Transverse colon (tissue), 4 donors: Measurements from ENCODE around the gene COMMD8.

Experiments used
- POLR2AphosphoS5 ChIP-seq, 3 donors: sonication (generic); formaldehyde crosslinking; IDR thresholded peaks; one replicate each; pipeline ENCODE4 v1.6.1; 2016; ENCODE audit warnings: antibody characterized with exemption in 3 of 3
- TF ChIP-seq, protein P1 (sequence below), 5 experiments: fragments of 200-600 bp in 3 of 5; fragments of 450-650 bp in 2 of 5; sonication (generic) in 3 of 5; IDR thresholded peaks; 1 replicate in 2 of 5; 2 replicates in 3 of 5; pipeline ENCODE4 v1.5.1; 2016 to 2017; ENCODE audit warnings: antibody characterized with exemption in 5 of 5, inconsistent platforms in 3 of 5, mild to moderate bottlenecking in 2 of 5, moderate library complexity in 1 of 5

GRCh38 chr4:47468706-47469365 is 5.3 kb upstream of the COMMD8 start:
- TF ChIP-seq, protein P1, sequence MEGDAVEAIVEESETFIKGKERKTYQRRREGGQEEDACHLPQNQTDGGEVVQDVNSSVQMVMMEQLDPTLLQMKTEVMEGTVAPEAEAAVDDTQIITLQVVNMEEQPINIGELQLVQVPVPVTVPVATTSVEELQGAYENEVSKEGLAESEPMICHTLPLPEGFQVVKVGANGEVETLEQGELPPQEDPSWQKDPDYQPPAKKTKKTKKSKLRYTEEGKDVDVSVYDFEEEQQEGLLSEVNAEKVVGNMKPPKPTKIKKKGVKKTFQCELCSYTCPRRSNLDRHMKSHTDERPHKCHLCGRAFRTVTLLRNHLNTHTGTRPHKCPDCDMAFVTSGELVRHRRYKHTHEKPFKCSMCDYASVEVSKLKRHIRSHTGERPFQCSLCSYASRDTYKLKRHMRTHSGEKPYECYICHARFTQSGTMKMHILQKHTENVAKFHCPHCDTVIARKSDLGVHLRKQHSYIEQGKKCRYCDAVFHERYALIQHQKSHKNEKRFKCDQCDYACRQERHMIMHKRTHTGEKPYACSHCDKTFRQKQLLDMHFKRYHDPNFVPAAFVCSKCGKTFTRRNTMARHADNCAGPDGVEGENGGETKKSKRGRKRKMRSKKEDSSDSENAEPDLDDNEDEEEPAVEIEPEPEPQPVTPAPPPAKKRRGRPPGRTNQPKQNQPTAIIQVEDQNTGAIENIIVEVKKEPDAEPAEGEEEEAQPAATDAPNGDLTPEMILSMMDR (IDR thresholded peaks at IDR 0.05) = no peak
- no peak for TF ChIP-seq POLR2AphosphoS5 (IDR thresholded peaks at IDR 0.05)
